Vagina (tissue), 2 donors: ENCODE measurements around the gene FGR.

Source experiments
- CTCF ChIP-seq, 3 experiments: fragments of 450-650 bp in 2 of 3; fragments of 200-600 bp in 1 of 3; sonication (generic) in 1 of 3; IDR thresholded peaks; one replicate each; pipeline ENCODE4 v1.5.1; 2017 to 2019; ENCODE audit warnings: antibody characterized with exemption in 3 of 3, mild to moderate bottlenecking in 2 of 3, moderate library complexity in 2 of 3
- POLR2A ChIP-seq, 2 donors: fragments of 450-650 bp; IDR thresholded peaks; one replicate each; pipeline ENCODE4 v1.6.1; 2017; ENCODE audit warnings: antibody characterized with exemption in 2 of 2, mild to moderate bottlenecking in 2 of 2, moderate library complexity in 2 of 2
- POLR2AphosphoS5 ChIP-seq, 2 donors: sonication (generic); formaldehyde crosslinking; IDR thresholded peaks; one replicate each; pipeline ENCODE4 v1.9.0; 2017; ENCODE audit warnings: antibody characterized with exemption in 2 of 2, mild to moderate bottlenecking in 2 of 2, low read depth in 1 of 2; ENCODE audit not compliant: insufficient read depth in 1 of 2

- TF ChIP-seq CTCF (IDR thresholded peaks at IDR 0.05): no peak
- TF ChIP-seq POLR2AphosphoS5 (IDR thresholded peaks at IDR 0.05; ENCODE audit: insufficient read depth in 1 of 2, low read depth in 1 of 2): no peak
- no peak for TF ChIP-seq POLR2A (IDR thresholded peaks at IDR 0.05)
These were observed 64.6 kb downstream of the FGR start for GRCh38 chr1:27570356-27570755.
